DMS153 (cell line): Measurements from ENCODE around the gene MRPL11.
"Not testable (repeated sequence)": the region's sequence is repeated elsewhere in the genome, so short reads cannot be mapped to it uniquely, and the experiment has no call there.

Experiments
- DNase-seq: peaks from one replicate; lab custom pipeline; 2025; lab: John Stamatoyannopoulos, UW

Gene MRPL11

DNA sequence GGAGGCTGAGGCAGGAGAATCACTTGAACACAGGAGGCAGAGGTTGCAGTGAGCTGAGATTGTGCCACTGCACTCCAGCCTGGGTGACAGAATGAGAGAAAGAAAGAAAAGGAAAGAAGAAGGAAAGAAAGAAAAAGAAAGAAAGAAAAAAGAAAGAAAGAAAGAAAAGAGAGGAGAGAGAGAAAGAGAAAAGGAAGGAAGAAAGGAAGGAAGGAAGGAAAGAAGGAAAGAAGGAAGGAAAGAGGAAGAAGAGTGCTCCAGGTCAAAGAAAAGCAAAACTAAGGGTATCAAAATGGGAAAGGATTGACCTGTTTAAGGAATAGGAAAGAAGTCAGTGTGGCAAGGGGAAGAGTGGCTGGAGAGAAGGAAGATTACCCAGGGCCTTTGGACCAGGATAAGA is 7.4 kb downstream of the MRPL11 start:
- DNase-seq = not testable (repeated sequence)

- peak; percentile 53 for DNase-seq
These were observed 8.6 kb downstream of the MRPL11 start for GRCh38 chr11:66429983-66430602.

- DNase-seq = no peak
These were observed 9.7 kb downstream of the MRPL11 start for GRCh38 chr11:66428933-66429332.

GRCh38 chr11:66426314-66426713 is 12.3 kb downstream of the MRPL11 start:
- no peak for DNase-seq

GRCh38 chr11:66421492-66422205 is 17.0 kb downstream of the MRPL11 start:
- DNase-seq = no peak

- DNase-seq = peak; percentile 59
These were observed 17.8 kb downstream of the MRPL11 start, which contains the start of gene NPAS4 for GRCh38 chr11:66420671-66421476. NPAS4 (plus strand) TSS chr11:66421035; CDS start chr11:66421180, 145 bp downstream.

DNA sequence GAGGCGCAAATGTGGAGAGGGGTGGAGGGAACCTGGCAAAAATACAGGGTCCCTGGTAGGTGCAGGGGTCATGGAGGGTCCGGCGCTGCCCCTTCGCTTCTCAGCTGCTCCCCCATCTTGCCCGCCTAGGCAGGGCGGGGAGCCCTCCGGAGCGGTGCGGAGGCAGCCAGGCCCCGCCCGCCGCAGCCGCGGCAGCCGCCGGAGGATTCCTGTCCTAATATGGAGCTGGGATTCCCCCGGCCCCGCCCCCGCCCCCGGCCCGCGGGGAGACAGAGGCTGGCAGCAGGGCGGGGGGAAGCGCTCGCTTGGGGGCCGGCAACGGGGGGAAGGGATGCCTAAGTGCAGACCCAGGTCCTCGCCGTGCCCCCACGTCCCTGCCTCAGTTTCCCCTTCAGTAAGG is 18.8 kb downstream of the MRPL11 start:
- no peak for DNase-seq

DNA sequence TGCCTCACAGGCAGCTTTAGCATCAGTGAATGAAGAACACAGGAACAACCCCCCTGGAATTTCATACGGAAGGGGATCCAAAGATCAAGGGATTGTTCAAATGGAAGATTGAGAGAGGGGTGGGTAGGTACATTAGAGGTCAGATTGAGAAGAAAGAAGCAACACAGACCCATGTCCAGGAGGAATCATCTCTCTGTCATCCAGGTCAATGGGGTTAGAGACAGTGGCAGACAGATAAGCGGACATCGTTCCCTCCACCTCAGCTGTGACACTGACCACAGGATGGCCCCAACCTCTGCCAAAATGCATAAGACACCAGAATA is 19.7 kb downstream of the MRPL11 start:
- no peak for DNase-seq

- DNase-seq = peak; percentile 71
These were observed 20.3 kb downstream of the MRPL11 start for GRCh38 chr11:66418168-66418985.

DNA sequence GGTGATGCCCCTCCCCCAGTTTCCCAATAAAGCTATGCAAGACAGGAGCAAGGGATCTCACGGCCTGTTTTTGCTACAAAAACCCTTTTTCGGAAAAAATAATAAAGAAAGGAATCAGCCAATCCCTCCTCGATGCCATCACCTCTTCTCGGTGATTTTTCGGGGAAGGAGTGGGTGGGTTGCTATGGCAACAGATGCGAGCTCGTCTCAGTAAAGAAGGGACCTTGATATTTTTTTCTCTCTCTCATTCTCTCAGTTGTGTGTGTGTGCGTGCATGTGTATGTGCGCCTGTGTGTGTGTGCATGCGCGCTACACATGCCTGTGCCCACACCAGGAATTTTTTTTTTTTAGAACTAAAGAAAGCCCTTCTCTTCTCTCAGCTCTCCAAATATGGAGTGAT is 21.6 kb downstream of the MRPL11 start:
- DNase-seq = no peak

GRCh38 chr11:66415423-66415822 is 23.2 kb downstream of the MRPL11 start:
- no peak for DNase-seq

DNA sequence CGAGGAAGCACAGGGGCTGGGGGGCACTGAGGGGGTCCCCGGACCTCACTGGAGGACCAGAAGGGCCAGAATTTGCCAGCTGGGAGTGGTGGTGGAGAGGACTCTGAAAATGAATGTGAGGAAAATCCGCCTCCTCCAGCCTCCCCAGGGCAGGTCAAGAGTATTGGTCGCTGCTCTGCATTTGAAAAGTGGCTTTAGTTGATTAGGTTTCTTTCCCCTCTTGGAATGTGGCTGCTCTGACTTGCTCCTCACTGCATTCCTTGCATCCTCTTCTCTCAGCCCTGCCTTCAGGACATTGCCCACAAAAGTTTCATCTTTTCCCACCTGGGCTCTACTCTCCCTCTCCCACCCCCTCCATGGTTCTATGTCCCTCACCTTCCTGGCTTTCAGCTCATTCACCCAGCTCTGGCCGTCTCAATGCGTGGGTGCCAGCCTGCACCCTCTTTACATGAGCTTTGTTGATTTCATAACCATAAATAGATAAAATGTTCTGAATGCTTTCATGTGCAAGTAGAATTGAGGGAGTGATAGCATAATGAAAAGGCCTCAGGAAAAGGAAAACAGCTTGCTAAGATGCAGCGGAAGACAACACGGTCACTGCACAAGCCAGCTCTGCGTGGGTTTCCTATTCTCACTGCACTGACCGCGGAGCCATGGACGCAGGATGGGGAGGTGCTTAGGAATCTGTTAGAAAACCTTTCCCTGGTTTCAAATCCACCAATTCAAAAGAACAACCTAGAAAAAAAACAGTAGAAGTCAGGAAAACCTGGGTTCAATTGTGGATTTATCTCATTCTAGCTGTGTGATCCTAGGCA is 24.3 kb downstream of the MRPL11 start:
- DNase-seq = no peak

DNA sequence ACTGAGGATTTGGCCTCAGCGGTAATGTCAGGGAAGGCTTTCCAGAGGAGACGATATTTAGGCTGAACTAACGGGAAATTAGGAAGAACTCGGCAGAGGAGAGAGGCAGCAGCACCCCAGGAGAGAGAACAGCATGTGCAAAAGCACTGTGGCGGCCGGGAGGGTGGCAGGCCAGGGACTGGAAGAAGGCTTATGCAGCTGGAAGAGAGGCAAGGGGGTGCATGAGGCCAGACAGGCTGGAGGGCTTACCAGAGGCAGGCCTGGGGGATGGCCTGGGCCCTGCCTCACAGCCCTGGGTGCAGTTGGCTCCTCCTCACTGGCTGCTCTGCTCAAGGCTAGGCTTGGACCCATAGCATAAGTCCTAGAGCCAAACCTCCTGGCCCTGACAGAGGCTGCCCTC is 25.5 kb downstream of the MRPL11 start:
- no peak for DNase-seq

GRCh38 chr11:66412110-66412509 is 26.5 kb downstream of the MRPL11 start:
- no peak for DNase-seq

GRCh38 chr11:66411323-66411722 is 27.3 kb downstream of the MRPL11 start:
- no peak for DNase-seq

- DNase-seq = no peak
These were observed 28.5 kb downstream of the MRPL11 start for GRCh38 chr11:66410191-66410590.

DNA sequence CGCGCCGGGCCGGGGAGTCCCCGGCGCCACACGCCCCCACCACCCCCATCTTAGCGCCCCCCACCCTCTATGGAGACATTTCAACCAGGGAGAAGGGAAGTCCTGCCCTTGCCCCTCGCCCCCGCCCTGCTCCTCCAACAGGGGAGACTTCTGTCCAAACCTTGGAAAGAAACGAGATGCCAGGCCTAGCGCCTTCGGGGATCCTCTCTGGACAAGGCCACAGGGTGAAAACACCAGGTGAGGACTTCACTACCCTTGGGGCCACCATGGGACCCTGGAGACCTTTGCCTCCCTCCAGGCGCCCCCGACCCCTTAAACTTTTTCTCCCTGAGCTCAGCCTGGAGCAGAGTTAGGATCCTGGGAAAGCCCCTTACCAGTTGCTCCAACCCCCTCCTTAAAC is 29.4 kb downstream of the MRPL11 start:
- no peak for DNase-seq

DNA sequence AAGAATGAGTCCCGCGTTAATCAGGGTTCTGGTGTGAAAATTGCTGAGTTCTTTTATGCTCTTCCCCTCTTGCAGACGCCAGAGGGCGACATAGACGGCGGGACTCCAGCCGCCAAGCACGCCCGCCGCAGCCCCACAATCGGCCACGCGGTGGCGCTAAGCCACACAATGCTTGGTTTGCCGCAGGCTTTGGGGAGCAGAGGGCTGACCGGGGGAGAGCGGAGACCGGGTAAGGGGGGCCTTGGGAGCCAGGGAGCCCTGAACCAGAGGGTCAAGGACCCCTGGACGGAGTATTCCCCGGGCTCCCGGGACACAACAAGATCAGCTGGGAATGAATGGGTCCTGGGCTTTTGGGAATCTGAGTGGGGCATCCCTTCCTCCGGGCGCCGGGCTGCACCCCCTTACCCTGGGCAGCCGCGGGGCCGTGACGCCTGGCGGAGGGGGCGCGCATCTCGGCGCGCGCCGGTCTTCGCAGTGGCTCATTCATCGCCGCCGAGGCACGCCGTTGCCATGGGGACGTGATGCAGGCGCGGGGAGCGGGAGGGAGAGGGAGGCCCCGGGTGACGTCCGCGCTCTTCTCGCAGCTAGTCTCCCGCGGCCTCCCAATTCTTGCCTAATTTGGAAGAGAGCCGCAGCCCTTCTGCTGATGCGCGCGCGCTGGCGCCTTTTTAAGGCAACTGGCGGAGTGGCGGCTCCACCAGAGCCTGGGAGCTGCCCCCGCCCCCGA is 30.0 kb downstream of the MRPL11 start:
- DNase-seq = peak; percentile 74

GRCh38 chr11:66407651-66408050 is 31.0 kb downstream of the MRPL11 start:
- DNase-seq = no peak

GRCh38 chr11:66393954-66394353 is 44.7 kb downstream of the MRPL11 start:
- DNase-seq = no peak

DNA sequence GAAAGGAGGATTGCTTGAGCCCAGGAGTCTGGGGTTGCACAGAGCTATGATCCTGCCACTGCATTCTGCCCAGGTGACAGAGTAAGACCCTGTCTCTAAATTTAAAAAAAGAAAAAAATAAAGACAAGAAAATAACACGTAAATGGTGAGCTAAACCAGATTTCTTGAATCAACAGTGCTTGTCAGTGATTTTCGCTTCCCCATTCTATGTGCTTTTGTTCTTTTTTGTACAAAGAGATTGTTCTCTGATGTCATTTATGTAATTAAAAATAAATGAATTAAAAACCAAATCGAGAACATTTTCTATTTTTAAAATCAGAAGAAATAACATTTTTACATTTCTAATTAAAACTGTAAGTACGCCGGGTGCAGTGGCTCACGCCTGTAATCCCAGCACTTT is 47.3 kb downstream of the MRPL11 start:
- DNase-seq = no peak
